H1 (cell line): ENCODE measurements around the gene PLEKHG4. TPM values are rescaled to one million over a fixed set of nuclear protein-coding genes. Genes with fewer than 3 reads are reported as not detected.

Source experiments
- CHD7 ChIP-seq: fragments of 300-600 bp; sonication (generic); IDR thresholded peaks from 2 replicates; pipeline ENCODE4 v1.7.1; 2012; ENCODE audit warnings: low read length, moderate library complexity, mild to moderate bottlenecking, inconsistent platforms; ENCODE audit not compliant: insufficient replicate concordance
- JUN ChIP-seq: IDR thresholded peaks from 2 replicates; pipeline ENCODE4 v1.6.1; 2011; ENCODE audit warnings: low read depth, mild to moderate bottlenecking, improper control_type of control experiment, low read length
- PHF8 ChIP-seq: fragments of 200-600 bp; sonication (generic); conservative IDR thresholded peaks from 2 replicates; pipeline ENCODE4 v1.7.1; 2012; ENCODE audit warnings: low read depth, mild to moderate bottlenecking, inconsistent platforms, low read length, moderate library complexity
- SIN3A ChIP-seq, 2 experiments: IDR thresholded peaks in 1 of 2; conservative IDR thresholded peaks in 1 of 2; 2 replicates each; pipeline ENCODE4 v1.6.1; 2011 to 2012; ENCODE audit warnings: low read length in 2 of 2, improper control_type of control experiment in 1 of 2, low read depth in 1 of 2, mild to moderate bottlenecking in 1 of 2
- SP4 ChIP-seq: IDR thresholded peaks from 2 replicates; pipeline ENCODE4 v1.6.1; 2012; ENCODE audit warnings: low read length, inconsistent platforms
- SRF ChIP-seq: IDR thresholded peaks from 2 replicates; pipeline ENCODE4 v1.6.1; 2011; ENCODE audit warnings: mild to moderate bottlenecking, low read depth, low read length, moderate library complexity
- polyA plus RNA-seq, 7 experiments: library from polyadenylated mRNA; depleted of rRNA in 3 of 7; stranded (reverse) in 5 of 7; unstranded in 2 of 7; fragments of >200 nt in 5 of 7; fragments of 200-250 nt in 2 of 7; gene quantifications; 1 replicate in 5 of 7; 2 replicates in 1 of 7; 4 replicates in 1 of 7; pipeline versions ENCODE4 v1.2.1 to v1.2.3, GENCODE V29; 2011 to 2013; ENCODE audit warnings: missing spikeins in 2 of 7, mixed read lengths in 2 of 7
- total RNA-seq: library from RNA; stranded (reverse); fragmentation: NEBNext Ultra II Directional; extraction: Animal tissue kit (Norgen Biotek cat#: 25700); gene quantifications from 2 replicates; pipeline ENCODE4 v1.2.1, GENCODE V29; 2021

PLEKHG4 gene
- total and polyA plus RNA-seq, 2 of the 8 experiments (the other 6 are each of a cell fraction or from before 2014, with no cell fraction given) = 7.7 to 11.1 TPM

GRCh38 chr16:67280090-67281015 lies 1.0 kb downstream of the PLEKHG4 start (continued):
- TF ChIP-seq SIN3A (conservative IDR thresholded peaks at IDR 0.05 in 1 of 2, IDR thresholded peaks at IDR 0.05 in 1 of 2; ENCODE audit: low read depth in 1 of 2, low read length in 2 of 2) (no peak), JUN (no peak), CHD7 (no peak), SRF (no peak), PHF8 (no peak), SP4 (no peak)
